DMS53 (cell line): ENCODE data around the gene TSPY2.
"Not testable (repeated sequence)": the region's sequence is repeated elsewhere in the genome, so short reads cannot be mapped to it uniquely, and the experiment has no call there.

ENCODE experiments used
- DNase-seq: peaks from one replicate; lab custom pipeline; 2025; lab: John Stamatoyannopoulos, UW

The TSPY2 gene, protein sequence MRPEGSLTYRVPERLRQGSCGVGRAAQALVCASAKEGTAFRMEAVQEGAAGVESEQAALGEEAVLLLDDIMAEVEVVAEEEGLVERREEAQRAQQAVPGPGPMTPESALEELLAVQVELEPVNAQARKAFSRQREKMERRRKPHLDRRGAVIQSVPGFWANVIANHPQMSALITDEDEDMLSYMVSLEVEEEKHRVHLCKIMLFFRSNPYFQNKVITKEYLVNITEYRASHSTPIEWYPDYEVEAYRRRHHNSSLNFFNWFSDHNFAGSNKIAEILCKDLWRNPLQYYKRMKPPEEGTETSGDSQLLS

DNA sequence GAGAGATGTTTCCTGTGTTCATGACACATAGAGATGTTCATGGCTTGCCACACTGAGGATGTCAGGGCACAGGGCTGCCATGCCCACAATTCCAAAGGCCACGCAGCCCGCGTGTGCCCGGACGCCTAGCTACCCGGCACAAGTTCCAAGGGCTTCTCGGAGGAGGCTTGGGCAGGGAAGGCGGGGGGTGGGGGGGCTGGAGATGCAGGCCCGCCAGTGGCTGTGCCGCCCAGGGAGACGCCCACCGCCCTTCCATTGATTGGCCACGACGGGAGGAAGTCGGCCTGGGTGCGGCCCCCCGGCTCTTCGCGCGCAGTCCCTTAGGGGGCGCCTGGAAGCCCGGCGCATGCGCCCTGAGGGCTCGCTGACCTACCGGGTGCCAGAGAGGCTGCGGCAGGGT, at the start of gene TSPY2:
Gene TSPY2 (plus strand): TSS at position 301 of the 400 bp plus-strand sequence. CDS start 46 bp downstream, at position 347.
- DNase-seq: not testable (repeated sequence)

GRCh38 chrY:6209565-6209964, 36.5 kb upstream of the TSPY2 start:
- DNase-seq: not testable (repeated sequence)

- DNase-seq: not testable (repeated sequence)
These were observed 29.0 kb upstream of the TSPY2 start for GRCh38 chrY:6217045-6217444.

DNA sequence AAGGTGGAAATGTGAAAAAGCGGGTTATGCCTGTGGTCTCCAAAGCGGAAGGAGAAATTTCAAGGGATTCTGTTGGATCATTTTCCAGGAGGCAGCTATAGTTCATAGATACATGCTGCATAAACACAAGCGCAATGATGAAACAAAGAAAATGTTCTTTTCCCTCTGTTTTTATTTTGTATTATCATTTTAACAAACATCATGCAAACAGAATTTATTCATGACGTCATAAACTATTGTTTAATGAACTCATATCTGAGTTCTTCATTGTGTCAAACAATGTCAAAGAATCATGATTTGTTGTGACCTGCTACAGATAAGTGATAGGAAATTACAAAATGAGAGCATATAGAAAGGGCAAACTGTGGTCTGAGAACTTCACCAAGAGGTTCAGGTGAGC, 23.8 kb downstream of the TSPY2 start:
- DNase-seq: not testable (repeated sequence)
